Brain microvascular endothelial cell (primary cell): Measurements from ENCODE around the gene LTBP1.

Source experiments
- DNase-seq: peaks from one replicate; pipeline ENCODE4 v3.0.0-alpha.2; 2020
- H3K27ac ChIP-seq: fragments of 250-450 bp; sonication (Bioruptor Pico); 2 replicates; pipeline ENCODE4 v1.5.1; 2020; ENCODE audit warnings: mild to moderate bottlenecking, moderate library complexity
- H3K27me3 ChIP-seq: fragments of 250-450 bp; sonication (Bioruptor Pico); replicated peaks from 2 replicates; pipeline ENCODE4 v1.5.1; 2020; ENCODE audit warnings: mild to moderate bottlenecking
- H3K36me3 ChIP-seq: fragments of 250-450 bp; sonication (Bioruptor Pico); replicated peaks from 2 replicates; pipeline ENCODE4 v1.5.1; 2020; ENCODE audit warnings: mild to moderate bottlenecking
- H3K4me3 ChIP-seq: 2 replicates; pipeline ENCODE4 v1.5.1; 2011; ENCODE audit warnings: low read depth, mild to moderate bottlenecking, control low read depth, low read length, moderate library complexity
- in situ Hi-C: cut with HindIII; loops from 2 replicates; pipeline ENCODE4 v1.10.0; 2017; ENCODE audit warnings: low sequenced_read_pairs, low pct_ligation_motif_present
- TF ChIP-seq, protein P1 (sequence below): IDR thresholded peaks from 2 replicates; pipeline ENCODE4 v1.5.1; 2011; ENCODE audit warnings: low read depth, mild to moderate bottlenecking, moderate library complexity, low read length, control low read depth, inconsistent platforms; ENCODE audit errors: missing control alignments

LTBP1 gene

DNA sequence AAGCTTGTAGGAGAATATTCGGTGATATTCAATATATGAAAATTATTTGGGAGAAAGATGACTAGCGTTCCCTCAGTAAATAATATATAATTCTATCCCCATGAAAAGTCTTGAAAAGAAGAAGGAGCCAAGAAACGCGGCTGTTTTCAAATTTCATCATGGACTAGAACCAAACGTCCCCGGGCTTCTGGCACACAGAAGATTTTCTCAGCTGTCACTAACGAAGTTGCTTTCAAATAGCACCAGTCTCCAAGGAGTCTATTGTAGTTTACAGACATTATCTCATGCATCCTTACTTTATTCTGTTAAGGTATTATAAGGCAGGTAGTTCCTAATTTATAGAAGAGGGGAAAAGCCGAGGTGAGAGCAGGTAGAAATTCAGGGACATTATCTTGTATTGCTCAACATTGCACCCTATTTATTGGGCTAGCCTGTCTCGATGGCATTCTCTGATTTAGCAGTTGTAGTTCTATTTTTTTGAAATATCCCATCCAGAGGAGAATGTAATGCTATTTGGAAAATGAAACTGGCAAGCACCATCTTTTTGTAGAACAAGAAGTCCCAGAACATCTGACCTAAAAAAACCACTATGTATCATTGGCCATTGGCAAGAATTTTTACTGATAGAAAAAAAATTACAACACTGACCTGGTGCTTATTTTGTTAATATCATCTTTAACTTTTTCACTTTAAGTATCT, 331.6 kb downstream of the LTBP1 start:
- H3K36me3 ChIP-seq, result peaks cover 78% of the 10 kb centered on the region
- H3K27me3 ChIP-seq, result no peaks in the 10 kb centered on the region
- DNase-seq, result no peak
- no peak overlapping the region for H3K27ac ChIP-seq
- TF ChIP-seq, protein P1, sequence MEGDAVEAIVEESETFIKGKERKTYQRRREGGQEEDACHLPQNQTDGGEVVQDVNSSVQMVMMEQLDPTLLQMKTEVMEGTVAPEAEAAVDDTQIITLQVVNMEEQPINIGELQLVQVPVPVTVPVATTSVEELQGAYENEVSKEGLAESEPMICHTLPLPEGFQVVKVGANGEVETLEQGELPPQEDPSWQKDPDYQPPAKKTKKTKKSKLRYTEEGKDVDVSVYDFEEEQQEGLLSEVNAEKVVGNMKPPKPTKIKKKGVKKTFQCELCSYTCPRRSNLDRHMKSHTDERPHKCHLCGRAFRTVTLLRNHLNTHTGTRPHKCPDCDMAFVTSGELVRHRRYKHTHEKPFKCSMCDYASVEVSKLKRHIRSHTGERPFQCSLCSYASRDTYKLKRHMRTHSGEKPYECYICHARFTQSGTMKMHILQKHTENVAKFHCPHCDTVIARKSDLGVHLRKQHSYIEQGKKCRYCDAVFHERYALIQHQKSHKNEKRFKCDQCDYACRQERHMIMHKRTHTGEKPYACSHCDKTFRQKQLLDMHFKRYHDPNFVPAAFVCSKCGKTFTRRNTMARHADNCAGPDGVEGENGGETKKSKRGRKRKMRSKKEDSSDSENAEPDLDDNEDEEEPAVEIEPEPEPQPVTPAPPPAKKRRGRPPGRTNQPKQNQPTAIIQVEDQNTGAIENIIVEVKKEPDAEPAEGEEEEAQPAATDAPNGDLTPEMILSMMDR, result no peak
- no peak overlapping the region for H3K4me3 ChIP-seq
- in situ Hi-C loops, result no loop called here

GRCh38 chr2:33284287-33284686, 337.5 kb downstream of the LTBP1 start:
- Histone ChIP-seq H3K27ac (no peak overlapping the region), H3K27me3 (no peaks in the 10 kb centered on the region), H3K36me3 (peaks cover 80% of the 10 kb centered on the region), H3K4me3 (no peak overlapping the region)
- TF ChIP-seq, protein P1, result no peak
- no peak for DNase-seq
- in situ Hi-C loops, result no loop called here

DNA sequence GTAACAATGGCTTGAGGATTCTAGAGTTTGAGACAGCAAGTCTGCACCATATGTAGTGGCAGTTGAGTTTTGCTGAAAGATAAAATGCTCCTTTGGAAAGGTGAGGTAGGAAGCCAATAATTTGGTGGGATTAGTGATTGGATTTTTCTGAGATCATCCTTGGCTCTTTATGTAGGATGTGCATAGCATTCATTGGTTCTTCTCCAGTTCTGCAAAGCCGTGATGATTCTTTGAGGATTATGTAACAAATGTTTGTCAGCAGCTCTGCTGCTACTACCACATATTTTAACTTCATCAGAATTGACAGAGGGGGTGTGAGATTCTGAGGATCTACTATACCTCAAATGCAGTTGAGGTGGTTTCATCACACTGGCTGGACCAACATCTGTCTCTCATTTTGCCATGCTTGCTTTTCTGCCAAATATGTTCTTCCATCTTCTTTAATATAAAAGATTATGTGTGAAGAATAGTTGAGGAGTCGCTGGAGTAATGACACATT, 340.8 kb downstream of the LTBP1 start:
- Histone ChIP-seq H3K27ac (no peak overlapping the region), H3K27me3 (no peaks in the 10 kb centered on the region), H3K4me3 (no peak overlapping the region), H3K36me3 (peaks cover 66% of the 10 kb centered on the region)
- no peak for DNase-seq
- TF ChIP-seq, protein P1, result no peak
- in situ Hi-C loops, result no loop called here

GRCh38 chr2:33288011-33288410, 341.3 kb downstream of the LTBP1 start:
- H3K27me3 ChIP-seq, result no peaks in the 10 kb centered on the region
- H3K36me3 ChIP-seq, result peaks cover 67% of the 10 kb centered on the region
- in situ Hi-C loops, result no loop called here
- H3K27ac ChIP-seq, result no peak overlapping the region
- no peak for DNase-seq
- no peak overlapping the region for H3K4me3 ChIP-seq
- TF ChIP-seq, protein P1, result no peak

DNA sequence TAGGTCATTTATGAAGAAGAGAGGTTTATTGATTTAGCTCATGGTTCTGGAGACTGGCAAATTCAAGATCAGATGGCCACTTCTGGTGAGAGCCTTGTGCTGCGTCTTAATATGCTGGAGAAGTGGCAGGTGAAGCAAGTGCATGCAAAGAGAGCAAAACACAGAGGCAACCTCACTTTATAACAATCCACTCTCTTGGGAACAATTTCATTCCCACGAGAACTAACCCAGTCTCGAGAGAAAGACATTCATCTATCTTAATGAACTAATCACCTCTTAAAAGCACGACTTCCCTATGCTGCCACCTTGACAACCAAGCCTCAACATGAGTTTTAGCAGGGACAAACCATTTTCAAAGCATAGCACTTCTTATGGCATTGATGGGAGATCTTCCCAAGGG, 343.2 kb downstream of the LTBP1 start:
- H3K4me3 ChIP-seq, result no peak overlapping the region
- peak overlapping the region; percentile 87 for H3K27ac ChIP-seq
- H3K27me3 ChIP-seq, result no peaks in the 10 kb centered on the region
- in situ Hi-C loops, result no loop called here
- TF ChIP-seq, protein P1, result no peak
- peaks cover 59% of the 10 kb centered on the region for H3K36me3 ChIP-seq
- DNase-seq, result no peak
